GM19238 (cell line): ENCODE measurements around the gene TCAP.

Experiments used
- DNase-seq: peaks from one replicate; pipeline ENCODE4 v3.0.0; 2011; ENCODE audit warnings: low spot score; ENCODE audit not compliant: insufficient read length

Gene TCAP

GRCh38 chr17:39666231-39666600 lies 1.1 kb downstream of the TCAP start:
- DNase-seq = no peak

DNA sequence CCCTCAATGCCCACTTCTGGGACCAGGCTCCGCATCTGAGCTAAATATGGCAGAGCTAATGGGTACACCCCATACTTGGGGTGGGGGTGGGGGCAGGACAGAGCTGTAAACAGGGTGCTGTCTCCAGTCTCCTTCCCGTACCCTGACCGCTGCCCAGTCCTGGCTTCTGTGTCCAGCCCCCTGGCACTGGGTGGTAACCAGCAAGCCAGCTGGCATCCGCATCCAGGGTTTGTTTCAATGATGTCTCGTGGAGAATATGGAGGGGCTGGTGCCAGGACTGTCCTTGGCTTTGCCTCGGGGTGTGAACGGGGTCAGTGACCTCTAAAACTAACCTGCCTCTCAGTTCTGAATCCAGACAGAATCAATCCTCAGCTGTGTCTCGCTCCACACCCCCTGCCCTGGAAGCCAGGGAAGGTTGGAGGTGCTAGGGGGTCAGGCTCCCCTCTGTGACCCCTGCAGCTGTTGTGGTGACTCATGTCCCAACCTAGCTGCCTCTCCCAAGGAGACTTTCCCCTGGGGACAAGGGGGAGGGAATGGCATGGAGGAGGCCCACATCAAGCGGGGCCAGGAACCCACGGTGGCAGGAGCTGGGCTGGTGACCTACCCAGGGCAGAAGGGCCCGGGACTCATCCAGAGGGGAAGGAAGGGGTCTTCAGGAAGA lies 1.6 kb downstream of the TCAP start:
- DNase-seq = no peak

- no peak for DNase-seq
Observed at GRCh38 chr17:39667262-39667944, 2.3 kb downstream of the TCAP start.

- DNase-seq = peak; percentile 75
Observed at GRCh38 chr17:39667945-39668924, 3.1 kb downstream of the TCAP start, which contains the start of gene PNMT. PNMT (plus strand) TSS chr17:39668453; CDS start chr17:39668476, 23 bp downstream.

- DNase-seq = no peak
Observed at GRCh38 chr17:39669897-39670735, 5.0 kb downstream of the TCAP start.

GRCh38 chr17:39670746-39671145 lies 5.6 kb downstream of the TCAP start:
- DNase-seq = no peak

DNA sequence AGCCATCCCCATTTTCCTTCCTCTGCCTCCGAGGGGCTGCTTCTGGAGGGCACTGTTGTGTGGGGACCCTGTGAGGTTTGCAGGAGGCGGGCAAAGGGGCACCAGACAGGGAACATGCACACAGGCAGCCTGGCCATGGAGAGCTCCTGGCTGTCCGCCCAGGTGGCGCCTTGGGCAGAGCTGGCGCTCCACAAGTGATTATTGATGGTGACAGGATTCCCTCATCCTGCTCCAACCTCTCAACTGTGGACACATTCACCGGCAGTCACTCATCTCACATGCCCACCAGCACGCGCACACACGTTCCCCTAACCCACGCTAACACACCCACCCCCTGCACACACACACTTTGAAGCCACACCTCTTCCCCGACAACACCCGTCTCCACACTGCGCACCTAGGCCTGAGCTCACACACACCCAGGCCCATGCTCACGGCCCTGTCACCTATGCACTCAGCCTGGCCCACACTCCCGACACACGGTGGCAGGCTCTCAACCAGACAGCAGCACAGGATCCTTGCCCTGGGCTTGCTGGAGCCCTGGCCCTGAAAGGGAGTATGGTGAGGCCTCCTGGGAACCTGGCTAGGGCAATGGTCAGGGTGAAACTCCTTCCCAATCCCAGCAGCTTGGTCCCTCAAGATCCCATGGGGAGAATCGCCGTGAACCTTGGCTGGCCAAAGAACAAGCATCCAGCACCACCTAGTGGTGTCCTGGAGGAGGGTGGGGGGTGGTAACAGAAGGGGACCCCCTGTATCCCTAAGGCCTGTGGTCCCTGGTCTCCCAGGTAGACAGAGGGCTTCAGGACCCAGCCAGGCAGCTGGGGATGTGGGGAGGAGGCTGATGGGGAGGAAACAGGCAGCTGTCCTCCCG lies 6.7 kb downstream of the TCAP start:
- no peak for DNase-seq

DNA sequence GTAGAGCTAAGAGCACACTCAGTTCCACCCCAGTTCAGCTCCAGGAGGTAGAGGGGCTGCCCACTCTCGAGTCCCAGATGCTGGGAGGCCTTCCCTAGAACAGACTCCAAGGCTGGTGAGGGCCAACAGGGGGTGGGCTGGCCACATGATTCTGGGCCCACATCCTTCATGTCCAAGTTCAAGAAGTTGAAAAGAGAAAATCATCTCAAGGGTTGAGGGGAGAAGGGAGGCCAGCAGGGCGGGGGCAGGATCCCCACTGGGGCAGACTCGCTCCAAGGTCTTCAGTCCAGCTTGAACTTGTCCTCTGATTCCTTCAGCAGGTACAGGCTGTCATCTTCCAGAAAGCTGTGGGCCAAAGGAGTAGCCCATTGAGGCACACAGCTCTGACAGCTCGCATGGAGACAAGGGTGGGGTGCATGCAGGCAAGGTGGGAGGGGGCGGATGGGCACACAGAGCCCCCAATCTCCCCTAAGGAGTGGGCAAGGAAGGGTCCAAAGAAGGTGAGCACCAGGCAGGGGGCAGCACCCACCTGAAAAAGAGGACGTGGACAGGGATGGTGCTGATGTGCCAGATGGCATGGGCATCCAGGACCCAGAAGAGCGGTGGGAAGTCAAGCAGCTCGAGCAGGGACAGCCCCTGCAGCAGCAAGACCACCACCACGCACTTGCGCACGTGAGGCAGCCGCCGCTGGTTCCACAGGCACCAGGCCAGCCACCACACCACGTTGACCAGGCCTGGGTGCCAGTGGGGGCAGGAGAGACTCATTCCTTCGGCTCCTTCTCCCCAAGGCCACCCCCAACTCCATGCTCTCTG lies 7.6 kb downstream of the TCAP start:
- DNase-seq = no peak

GRCh38 chr17:39673335-39674081 lies 8.4 kb downstream of the TCAP start:
- DNase-seq = no peak

DNA sequence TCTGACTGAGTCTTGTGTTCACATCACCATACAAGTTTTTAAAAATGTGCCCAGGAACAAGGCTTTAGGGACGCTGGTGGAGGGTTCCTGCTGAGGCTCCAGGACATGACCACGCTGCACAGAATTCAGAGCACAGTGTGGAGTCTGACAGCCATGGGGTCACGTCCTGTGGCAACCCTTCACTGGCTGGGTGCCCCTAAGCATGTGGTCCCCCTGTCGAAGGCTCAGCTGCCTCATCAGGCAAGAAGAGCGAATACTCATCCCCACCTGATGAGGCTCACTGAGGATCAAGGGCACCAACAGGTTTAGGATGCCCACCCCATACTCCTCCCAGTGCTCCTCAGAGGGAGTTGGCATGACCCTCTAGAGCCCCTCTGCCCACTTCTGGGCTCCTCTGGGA lies 9.0 kb downstream of the TCAP start:
- no peak for DNase-seq

DNA sequence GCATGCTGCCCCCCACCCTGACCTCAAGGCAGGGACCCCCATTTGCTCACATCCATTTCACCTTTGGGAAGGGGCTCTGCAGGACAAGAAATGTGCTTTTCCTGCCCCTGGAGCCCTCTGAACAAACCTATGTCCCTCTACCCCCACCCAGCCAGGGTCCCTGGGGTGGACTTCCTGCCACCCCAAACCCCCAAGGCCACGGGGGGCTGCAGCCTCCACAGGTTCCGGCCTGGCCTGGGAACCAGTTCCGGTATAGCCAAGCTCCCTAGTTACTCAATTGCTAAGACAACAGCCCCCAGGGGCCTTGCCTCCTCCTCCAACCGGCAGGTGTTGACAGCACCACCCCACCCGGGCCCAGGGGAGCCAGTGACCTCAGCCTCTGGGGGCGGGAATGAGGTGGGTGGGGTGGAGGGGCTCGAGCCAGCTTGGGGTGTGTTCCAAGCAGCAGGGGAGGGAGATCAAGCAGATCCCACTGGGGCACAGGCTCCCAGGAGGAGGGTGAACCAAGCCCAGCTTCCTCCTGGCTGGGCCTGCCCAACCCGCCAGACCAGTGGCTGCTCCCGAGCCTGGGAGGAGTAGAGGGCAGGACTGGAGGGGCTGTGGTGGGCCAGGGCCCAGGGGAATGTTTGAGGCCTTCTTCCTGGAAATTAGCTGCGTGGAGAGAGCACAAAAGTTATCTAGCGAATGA lies 9.7 kb downstream of the TCAP start:
- no peak for DNase-seq

DNA sequence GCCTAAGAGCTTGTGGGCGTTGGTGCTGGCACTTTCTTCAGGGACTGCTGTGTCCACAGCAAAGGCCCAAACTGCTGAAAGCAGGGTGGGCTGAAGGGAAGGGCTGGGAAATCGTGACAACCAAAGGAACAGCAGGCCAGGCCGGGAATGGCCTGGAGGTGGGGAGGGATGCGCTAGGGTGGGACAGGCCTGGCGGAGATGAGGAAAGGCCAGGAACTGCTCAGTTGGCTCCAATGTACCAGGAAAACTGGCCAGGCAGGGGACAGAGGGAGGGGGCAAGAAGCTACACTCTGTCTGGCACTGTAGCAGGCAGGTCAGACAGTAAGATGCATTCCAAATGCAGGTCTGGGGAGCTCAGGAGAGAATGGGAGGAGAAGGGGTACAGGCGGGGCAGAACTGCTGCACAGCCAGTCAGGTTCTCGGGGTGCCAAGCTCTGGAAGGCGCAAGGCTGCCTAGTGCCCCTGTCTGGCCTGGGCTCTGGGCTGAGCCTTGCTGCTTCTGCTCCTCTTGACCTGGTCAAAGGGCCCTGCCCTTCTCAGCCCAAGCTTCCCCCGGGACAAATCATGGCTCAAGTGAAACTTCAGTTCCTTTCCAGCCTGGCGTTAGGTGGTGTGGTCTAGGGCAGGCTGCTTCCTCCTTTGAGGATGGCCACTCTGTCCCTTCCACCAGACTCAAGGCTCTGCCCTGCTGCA lies 10.4 kb downstream of the TCAP start:
- no peak for DNase-seq

DNA sequence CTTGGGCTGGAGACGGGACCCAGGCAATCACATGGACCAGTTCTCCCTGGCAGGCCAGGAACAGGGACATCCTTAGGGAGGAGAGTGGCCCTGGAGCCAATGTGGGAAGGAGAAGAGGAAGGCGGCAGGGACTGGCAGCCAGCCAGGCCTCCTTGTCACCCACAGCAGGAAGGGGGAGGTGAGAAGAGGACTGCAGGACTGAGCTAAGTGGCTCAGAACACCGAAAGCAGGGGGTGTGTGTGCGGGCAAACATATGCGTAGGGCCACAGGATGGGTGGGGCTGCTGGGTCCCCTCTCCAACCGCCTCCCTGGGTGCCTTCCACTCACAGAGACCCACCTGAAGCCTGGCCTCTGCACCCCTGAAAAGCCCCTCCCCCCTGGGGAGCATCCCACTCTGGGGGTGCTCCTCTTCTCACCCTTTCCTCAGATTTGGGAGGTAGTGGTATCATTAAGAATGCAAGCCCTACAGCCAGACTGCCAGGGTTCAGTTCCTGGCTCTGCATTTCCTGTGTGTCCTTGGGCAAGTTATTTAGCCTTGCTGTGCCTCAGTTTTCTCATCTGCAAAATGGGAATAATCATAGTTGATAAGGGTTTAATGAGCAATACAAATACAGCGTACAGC lies 11.2 kb downstream of the TCAP start:
- DNase-seq = no peak

- no peak for DNase-seq
Observed at GRCh38 chr17:39677072-39677471, 11.9 kb downstream of the TCAP start.

- DNase-seq = no peak
Observed at GRCh38 chr17:39677542-39678339, 12.6 kb downstream of the TCAP start.
